ENCODE data around the gene GZMM.

The GZMM gene

GRCh38 chr19:506404-507285 is 37.2 kb upstream of the GZMM start:
- peak; percentile 100 for DNase-seq (ENCODE audit: low read depth, low spot score)
- peak; percentile 99 for TF ChIP-seq CTCF (IDR thresholded peaks at IDR 0.05; ENCODE audit: low read depth, low read length)
- in situ Hi-C loops (cut with HindIII; ENCODE audit: low sequenced_read_pairs), result no loop called here

GRCh38 chr19:507286-508203 is 36.3 kb upstream of the GZMM start, which contains the start of gene TPGS1:
Gene TPGS1 (plus strand): TSS chr19:507497. CDS start chr19:507507, 10 bp downstream.
- peak; percentile 75 for DNase-seq (ENCODE audit: low read depth, low spot score)
- in situ Hi-C loops (cut with HindIII; ENCODE audit: low sequenced_read_pairs), result no loop called here
- no peak for TF ChIP-seq CTCF (IDR thresholded peaks at IDR 0.05; ENCODE audit: low read depth, low read length)
- H3K4me3 ChIP-seq (ENCODE audit: low read depth, low read length), result peak within 1 kb of the TSS; percentile 77

More at GRCh38 chr19:506404-507285, 37.2 kb upstream of the GZMM start:
- peak overlapping the region; percentile 77 for H3K4me3 ChIP-seq (ENCODE audit: low read depth, low read length)

GRCh38 chr19:508204-509150 is 35.4 kb upstream of the GZMM start:
- DNase-seq (ENCODE audit: low read depth, low spot score), result no peak
- H3K4me3 ChIP-seq (ENCODE audit: low read depth, low read length), result peak overlapping the region; percentile 77
- in situ Hi-C loops (cut with HindIII; ENCODE audit: low sequenced_read_pairs), result no loop called here
- no peak for TF ChIP-seq CTCF (IDR thresholded peaks at IDR 0.05; ENCODE audit: low read depth, low read length)

GRCh38 chr19:510606-511100 is 33.2 kb upstream of the GZMM start:
- TF ChIP-seq CTCF (IDR thresholded peaks at IDR 0.05; ENCODE audit: low read depth, low read length), result peak; percentile 98
- no peak overlapping the region for H3K4me3 ChIP-seq (ENCODE audit: low read depth, low read length)
- DNase-seq (ENCODE audit: low read depth, low spot score), result peak; percentile 82
- in situ Hi-C loops (cut with HindIII; ENCODE audit: low sequenced_read_pairs), result no loop called here

- in situ Hi-C loops (cut with HindIII; ENCODE audit: low sequenced_read_pairs), result no loop called here
- no peak overlapping the region for H3K4me3 ChIP-seq (ENCODE audit: low read depth, low read length)
- DNase-seq (ENCODE audit: low read depth, low spot score), result peak; percentile 62
- no peak for TF ChIP-seq CTCF (IDR thresholded peaks at IDR 0.05; ENCODE audit: low read depth, low read length)
Measured at GRCh38 chr19:511101-511851, 32.6 kb upstream of the GZMM start.

Data from astrocyte of the spinal cord (primary cell).